GM18858 (cell line): ENCODE data around the gene KIF17.

Experiments used
- ATAC-seq: cut with Tn5 transposase; IDR thresholded peaks from one replicate; pipeline ENCODE4 v1.9.1; 2021; ENCODE audit not compliant: unreplicated experiment

KIF17 gene

DNA sequence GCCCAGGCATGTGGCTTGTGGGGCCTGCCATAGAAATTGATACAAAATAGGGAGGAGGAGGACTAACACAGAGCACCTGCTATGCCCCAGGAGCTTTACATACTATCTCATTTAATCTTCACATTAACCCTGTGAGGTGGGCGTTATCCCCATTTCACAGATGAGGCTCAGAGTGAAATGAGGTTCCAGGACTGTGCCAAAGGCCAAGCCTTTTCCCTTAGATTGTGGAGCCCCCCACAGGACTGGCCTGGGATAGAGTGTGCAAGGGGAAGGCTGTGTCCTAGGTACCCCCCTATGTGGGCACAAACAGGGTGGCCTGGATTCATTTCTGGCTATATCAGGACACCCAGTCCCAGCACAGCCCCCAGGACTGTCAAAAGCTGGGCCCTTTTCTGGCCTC is 54.4 kb downstream of the KIF17 start:
- no peak for ATAC-seq

DNA sequence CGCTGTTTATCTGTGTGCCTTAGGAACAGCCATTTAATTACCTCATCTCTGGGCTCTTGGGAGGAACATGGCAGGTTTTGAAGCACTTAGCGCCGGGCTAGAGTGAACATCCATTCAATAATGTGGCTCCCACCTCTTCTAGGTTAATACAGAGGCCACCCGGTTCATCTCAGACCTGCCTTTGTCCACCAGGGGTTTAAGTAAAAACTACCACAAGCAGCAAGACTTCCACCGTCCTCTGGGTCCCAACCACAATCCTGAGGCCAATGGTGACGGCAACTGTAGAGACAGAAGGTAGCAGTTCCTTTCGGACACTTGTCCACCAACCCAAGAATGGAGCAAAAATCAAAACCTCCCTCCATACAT is 55.7 kb downstream of the KIF17 start:
- no peak for ATAC-seq

DNA sequence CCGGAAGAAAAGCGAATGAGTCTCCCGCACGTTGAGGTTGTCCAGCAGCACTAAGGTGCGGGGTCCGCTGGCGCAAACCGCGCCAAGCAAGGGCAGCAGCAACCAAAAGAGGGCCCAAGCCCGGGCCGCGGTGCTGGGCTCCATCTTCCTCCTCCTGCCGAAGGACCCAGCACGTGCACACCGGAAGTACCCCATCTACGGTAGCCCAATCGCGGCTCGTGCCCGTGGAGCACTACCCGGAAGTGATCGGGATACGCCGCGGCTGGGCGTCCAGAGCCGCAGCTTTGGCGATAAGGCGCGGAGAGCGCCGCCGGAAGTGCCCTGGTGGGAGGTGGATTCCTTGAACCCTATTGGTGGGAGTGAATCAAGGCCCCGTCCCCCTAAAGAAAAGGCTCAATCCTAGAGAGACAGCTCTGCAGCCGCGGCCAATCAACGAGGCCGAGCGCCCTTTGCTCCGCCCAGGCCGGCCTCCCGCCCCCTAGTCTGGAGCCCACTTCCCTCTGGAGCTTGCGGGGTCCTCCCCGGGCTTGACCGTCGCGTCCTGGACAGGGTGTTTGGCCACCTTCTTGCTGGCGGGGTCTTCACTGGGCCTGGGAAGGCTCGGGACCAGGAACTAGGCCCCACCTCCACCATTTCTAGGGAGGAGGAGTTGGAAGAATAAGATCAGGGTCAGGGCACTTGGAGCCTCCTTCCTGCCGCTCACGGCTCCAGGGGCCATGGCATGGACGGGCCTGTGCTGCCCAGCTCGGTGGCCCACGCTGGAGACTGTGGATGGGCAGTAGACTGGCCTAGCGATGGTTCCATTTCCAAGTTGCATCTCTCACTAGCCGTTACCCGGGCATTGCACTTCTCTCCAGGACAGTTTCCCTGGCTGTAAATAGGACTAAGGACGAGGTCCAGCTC is 56.3 kb downstream of the KIF17 start, which contains the start of gene DDOST:
Gene DDOST, minus strand, starts transcription at position 163 of the 903 bp plus-strand sequence. Its CDS starts 19 bp downstream, at position 144.
- ATAC-seq: peak; percentile 89

DNA sequence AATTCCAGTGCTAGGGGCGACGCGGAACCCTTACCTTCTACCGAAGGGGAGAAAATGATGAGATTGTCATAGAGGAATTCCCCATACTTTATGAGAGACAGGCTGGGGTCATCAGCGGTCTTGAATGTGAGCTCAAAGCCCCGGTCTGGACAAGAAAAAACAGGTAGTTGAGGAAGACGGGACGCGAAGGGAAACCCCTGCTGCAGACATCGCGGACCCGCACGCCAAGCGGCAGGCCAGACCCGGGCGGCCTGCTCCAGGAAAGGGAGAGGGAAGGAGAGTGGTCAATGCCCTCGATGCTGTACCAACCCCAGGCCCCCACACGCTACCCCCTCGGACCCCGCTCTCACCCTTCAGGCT is 57.0 kb downstream of the KIF17 start:
- no peak for ATAC-seq

- ATAC-seq: no peak
Measured at GRCh38 chr1:20660363-20660762, 57.4 kb downstream of the KIF17 start.

DNA sequence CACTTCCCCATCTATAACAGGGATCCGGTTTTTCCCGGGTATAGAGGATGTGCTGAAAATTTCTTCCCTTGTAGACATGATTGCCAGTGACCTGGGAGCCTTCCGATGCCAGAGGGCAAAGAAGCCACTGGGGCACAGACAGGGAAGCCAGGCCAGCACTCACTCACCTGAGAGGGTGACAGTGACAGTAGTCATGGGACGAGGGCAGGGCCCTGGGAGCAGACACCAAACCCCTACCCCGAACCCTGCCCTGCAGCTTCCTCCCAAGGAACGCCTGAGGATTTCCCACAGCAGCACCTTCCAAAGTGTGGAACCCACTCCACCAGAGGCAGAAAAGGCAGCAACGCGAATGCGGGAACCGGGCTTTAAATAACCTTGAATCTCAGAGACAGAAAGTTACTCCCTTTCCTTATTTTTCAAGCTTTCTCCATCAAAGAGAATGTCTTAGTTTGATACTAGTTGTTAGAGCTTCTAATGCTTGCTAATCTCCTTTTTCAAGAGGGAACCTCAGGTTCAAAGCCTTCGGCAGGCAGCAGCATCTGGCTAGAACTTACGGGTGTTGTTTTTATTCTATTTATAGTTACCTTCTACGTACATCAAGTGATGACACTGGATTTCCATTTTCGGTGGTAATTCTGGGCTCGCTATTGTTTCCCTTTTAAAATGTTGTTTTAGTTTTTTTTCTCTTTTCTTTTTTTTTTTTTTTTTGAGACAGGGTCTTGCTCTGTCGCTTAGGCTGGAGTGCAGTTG is 59.5 kb downstream of the KIF17 start:
- no peak for ATAC-seq

GRCh38 chr1:20657024-20657423 is 60.8 kb downstream of the KIF17 start:
- no peak for ATAC-seq

GRCh38 chr1:20654104-20654690 is 63.6 kb downstream of the KIF17 start:
- no peak for ATAC-seq

DNA sequence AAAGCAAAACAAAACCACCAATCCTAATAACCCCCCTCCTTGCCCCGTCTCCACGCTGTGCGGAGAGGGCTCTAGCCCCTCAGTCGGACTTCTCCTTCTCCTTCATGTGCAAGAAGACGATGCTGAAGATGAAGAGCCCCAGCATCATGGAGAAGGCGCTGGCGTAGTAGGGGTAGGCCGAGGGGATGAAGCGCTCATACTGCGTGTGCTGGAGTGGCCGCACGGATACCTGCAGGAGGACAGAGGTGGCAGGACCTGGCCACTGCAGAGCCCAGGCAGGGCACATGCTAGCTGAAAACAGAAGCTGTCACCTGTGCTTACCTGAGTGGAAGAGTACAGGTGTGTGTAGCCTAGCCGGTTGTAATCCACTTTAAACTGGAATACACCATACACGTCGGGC is 65.5 kb downstream of the KIF17 start:
- ATAC-seq: no peak

DNA sequence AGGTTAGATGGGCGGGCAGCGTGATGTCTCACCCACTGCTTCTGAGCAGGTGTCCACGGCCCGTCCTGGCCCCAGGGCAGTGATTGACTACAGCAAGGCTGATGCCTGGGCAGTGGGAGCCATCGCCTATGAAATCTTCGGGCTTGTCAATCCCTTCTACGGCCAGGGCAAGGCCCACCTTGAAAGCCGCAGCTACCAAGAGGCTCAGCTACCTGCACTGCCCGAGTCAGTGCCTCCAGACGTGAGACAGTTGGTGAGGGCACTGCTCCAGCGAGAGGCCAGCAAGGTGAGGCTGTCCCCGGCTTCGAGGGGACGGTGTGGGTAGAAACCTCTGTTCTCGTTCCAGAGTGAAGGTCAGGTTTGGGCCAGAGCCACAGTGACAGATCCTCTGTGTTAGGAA is 68.9 kb downstream of the KIF17 start:
- ATAC-seq: no peak

DNA sequence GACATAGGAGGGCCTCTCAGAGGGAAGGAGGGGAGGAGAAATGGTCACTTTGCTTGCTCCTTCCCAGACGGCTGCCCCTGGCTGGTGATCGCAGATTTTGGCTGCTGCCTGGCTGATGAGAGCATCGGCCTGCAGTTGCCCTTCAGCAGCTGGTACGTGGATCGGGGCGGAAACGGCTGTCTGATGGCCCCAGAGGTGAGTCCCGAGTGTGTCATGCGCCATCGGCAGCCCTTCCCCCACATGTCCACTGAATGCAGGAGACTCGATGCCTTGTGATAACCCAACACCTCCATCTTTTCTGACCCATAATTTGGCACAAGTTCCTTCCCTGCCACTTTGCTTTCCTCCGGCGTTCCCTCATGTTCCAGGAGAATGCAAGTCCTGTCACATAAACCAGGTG is 69.4 kb downstream of the KIF17 start:
- no peak for ATAC-seq

DNA sequence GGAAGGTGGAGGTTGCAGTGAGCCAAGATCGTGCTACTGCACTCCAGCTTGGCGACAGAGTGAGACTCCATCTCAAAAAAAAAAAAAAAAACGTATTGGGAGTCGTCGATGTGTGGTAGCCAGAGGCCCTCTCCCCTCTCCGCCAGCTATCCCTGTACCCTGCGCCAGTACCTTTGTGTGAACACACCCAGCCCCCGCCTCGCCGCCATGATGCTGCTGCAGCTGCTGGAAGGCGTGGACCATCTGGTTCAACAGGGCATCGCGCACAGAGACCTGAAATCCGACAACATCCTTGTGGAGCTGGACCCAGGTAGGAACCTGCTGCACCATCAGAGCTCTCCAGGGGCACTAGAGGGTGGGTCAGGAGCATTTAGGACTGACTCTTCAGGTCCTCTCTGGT is 72.4 kb downstream of the KIF17 start:
- no peak for ATAC-seq

DNA sequence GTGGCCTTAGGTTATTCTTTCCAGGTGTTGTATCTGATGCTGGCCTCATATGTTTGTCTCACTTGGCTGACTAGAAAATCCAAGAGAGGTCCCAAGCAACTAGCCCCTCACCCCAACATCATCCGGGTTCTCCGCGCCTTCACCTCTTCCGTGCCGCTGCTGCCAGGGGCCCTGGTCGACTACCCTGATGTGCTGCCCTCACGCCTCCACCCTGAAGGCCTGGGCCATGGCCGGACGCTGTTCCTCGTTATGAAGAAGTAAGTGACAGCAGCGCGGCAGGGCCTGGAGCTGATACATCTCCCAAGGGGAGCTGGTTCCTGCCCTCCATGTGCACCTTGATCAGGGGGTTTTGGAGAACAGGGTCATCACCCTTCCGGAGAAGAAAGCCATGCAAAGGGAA is 73.4 kb downstream of the KIF17 start:
- no peak for ATAC-seq

DNA sequence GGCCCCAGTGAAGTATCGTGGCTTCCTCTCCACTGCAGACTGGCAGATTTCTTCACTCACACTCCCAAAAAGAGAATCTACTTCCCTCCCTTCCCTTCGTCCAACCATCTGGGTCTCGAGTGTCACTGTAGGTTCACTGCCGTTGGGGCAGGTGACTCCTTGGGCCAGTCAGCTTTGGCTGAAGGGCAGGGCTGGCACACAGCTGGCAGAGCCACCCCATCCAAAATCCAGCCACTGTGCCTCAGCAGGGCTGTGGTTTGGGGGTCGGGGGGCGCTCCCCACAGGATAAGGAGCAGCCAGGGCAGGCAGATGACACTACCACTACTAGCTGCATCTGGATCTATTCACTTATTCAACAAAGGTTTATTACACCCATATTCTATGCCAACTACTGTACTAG is 74.7 kb downstream of the KIF17 start:
- ATAC-seq: no peak

- no peak for ATAC-seq
Measured at GRCh38 chr1:20641975-20642374, 75.8 kb downstream of the KIF17 start.

DNA sequence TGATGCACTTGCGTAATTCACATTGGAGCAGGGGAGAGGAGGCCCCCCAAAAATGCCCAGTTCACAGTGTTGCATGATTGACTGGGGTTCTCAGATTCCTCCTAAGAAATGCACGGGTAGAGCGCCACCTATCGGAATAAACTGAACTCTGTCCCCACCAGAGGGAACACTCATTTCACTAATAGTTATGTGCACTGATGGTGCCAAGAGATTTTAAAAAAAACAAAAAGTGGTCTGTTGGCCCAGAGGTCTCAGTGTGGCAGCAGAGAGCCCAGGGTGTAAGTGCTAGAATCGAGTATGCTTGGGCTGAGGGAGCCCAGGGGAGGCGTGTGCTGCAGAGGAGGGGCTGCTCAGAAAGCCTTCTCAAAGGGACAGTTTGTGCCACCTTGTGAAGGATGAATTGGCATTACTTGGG is 77.6 kb downstream of the KIF17 start:
- ATAC-seq: no peak

DNA sequence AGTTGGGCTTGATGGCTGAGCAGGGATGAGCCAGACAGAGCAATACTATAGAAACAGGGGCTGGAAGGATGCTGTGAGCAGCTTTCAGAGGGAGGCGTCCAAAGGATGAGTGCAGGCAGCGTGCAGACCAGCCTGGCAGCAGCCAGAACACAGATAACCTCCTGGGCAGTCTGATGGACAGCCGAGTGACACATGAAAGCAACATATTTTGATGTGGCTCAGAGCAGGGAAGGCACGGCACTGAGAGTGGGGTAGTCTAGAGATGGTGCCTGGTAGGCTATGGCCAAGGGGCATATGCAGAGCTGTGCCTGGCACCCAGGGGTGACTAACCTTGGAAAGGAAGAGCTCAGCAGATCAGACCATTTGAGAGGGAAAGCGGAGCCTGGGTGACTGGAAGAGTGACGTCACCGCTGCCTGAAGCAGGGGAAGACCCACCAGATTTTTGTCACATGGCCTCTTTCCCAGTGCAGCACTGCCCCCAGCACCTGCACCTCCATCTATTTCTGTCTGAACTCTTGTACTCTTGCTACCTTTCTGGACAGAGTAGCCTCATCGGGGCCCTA is 80.9 kb downstream of the KIF17 start:
- ATAC-seq: no peak

- no peak for ATAC-seq
Measured at GRCh38 chr1:20634594-20635084, 83.2 kb downstream of the KIF17 start.

GRCh38 chr1:20634065-20634593 is 83.7 kb downstream of the KIF17 start:
- no peak for ATAC-seq

DNA sequence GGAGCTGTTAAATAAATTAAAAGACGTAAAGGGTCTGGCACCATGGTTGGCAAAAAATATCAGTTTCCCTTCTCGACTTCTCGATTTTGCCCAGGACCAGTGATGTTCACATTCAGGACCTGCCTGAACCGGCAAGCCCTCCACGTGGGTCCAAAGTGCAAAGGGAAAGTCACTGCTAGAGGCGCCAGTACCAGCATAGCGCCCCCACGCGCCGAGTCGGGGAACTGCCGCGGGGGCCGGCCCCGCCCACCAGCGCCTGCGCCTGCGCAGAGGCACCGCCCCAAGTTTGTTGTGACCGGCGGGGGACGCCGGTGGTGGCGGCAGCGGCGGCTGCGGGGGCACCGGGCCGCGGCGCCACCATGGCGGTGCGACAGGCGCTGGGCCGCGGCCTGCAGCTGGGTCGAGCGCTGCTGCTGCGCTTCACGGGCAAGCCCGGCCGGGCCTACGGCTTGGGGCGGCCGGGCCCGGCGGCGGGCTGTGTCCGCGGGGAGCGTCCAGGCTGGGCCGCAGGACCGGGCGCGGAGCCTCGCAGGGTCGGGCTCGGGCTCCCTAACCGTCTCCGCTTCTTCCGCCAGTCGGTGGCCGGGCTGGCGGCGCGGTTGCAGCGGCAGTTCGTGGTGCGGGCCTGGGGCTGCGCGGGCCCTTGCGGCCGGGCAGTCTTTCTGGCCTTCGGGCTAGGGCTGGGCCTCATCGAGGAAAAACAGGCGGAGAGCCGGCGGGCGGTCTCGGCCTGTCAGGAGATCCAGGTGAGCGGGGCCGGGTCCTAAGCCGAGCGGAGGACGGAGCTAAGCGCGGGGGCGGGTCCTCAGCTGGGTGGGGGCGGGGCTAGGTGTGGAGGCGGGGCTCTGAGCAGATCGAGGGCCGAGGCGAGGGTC is 84.4 kb downstream of the KIF17 start, which contains the start of gene PINK1:
Gene PINK1, plus strand, starts transcription at position 269 of the 875 bp plus-strand sequence. Its CDS starts 91 bp downstream, at position 360.
- ATAC-seq: no peak
